A172 (cell line): Measurements from ENCODE around the gene PAQR4. TPM values are rescaled to one million over a fixed set of nuclear protein-coding genes. Genes with fewer than 3 reads are reported as not detected.
A peak's percentile ranks its signal among the peaks of the same experiment; 100 is the strongest.
"Not testable (repeated sequence)": the region's sequence is repeated elsewhere in the genome, so short reads cannot be mapped to it uniquely, and the experiment has no call there.

Experiments
- DNase-seq: peaks from one replicate; pipeline ENCODE4 v3.0.0-alpha.2; 2015; ENCODE audit warnings: low spot score
- total RNA-seq: library from RNA; depleted of rRNA; stranded (reverse); fragments of >200 nt; shearing (Covaris generic); gene quantifications from 2 replicates; pipeline ENCODE4 v1.2.3, GENCODE V29; 2014; rRNA removed

PAQR4 gene
- 39.2 and 47.4 TPM in 2 replicates for total RNA-seq

GRCh38 chr16:2968738-2969544 is at the start of gene PAQR4:
TSS of gene PAQR4 (plus strand) at chr16:2969348. CDS start at chr16:2969675, 327 bp downstream.
- peak; percentile 79 for DNase-seq

GRCh38 chr16:2919511-2920255 is 49.5 kb upstream of the PAQR4 start:
- peak; percentile 72 for DNase-seq

- DNase-seq = no peak
Observed at GRCh38 chr16:2923481-2923880, 45.7 kb upstream of the PAQR4 start.

- peak; percentile 46 for DNase-seq
Observed at GRCh38 chr16:2924901-2925755, 44.0 kb upstream of the PAQR4 start.

GRCh38 chr16:2925951-2926649 is 43.0 kb upstream of the PAQR4 start:
- no peak for DNase-seq

- DNase-seq = no peak
Observed at GRCh38 chr16:2926650-2926999, 42.5 kb upstream of the PAQR4 start.

GRCh38 chr16:2927010-2927646 is 42.0 kb upstream of the PAQR4 start:
- peak; percentile 83 for DNase-seq

- DNase-seq = not testable (repeated sequence)
Observed at GRCh38 chr16:2928151-2928550, 41.0 kb upstream of the PAQR4 start.

GRCh38 chr16:2928796-2929195 is 40.4 kb upstream of the PAQR4 start:
- DNase-seq = no peak

GRCh38 chr16:2929693-2930092 is 39.5 kb upstream of the PAQR4 start:
- DNase-seq = no peak

GRCh38 chr16:2930236-2930635 is 38.9 kb upstream of the PAQR4 start:
- DNase-seq = no peak

GRCh38 chr16:2931231-2931914 is 37.8 kb upstream of the PAQR4 start:
- DNase-seq = not testable (repeated sequence)

GRCh38 chr16:2933136-2933535 is 36.0 kb upstream of the PAQR4 start:
- no peak for DNase-seq

GRCh38 chr16:2933701-2934100 is 35.4 kb upstream of the PAQR4 start:
- DNase-seq = no peak

- no peak for DNase-seq
Observed at GRCh38 chr16:2934450-2934849, 34.7 kb upstream of the PAQR4 start.

GRCh38 chr16:2936436-2937011 is 32.6 kb upstream of the PAQR4 start:
- DNase-seq = no peak

GRCh38 chr16:2937170-2937569 is 32.0 kb upstream of the PAQR4 start:
- DNase-seq = no peak

GRCh38 chr16:2938206-2938605 is 30.9 kb upstream of the PAQR4 start:
- DNase-seq = no peak

- DNase-seq = no peak
Observed at GRCh38 chr16:2939968-2940367, 29.2 kb upstream of the PAQR4 start.

GRCh38 chr16:2942045-2942444 is 27.1 kb upstream of the PAQR4 start:
- DNase-seq = no peak
